G401 (cell line): ENCODE results near the gene TMEM207. TPM values are rescaled to one million over a fixed set of nuclear protein-coding genes. Genes with fewer than 3 reads are reported as not detected.
A peak's percentile ranks its signal among the peaks of the same experiment; 100 is the strongest.

Source experiments
- DNase-seq: peaks from one replicate; pipeline ENCODE4 v3.0.0-alpha.2; 2015; ENCODE audit warnings: low spot score
- in situ Hi-C: cut with HindIII; loops from 2 replicates; pipeline ENCODE4 v1.10.0; 2016; ENCODE audit warnings: low sequenced_read_pairs, mixed read lengths
- total RNA-seq: library from RNA; depleted of rRNA; stranded (reverse); fragments of >200 nt; shearing (Covaris generic); gene quantifications from 2 replicates; pipeline ENCODE4 v1.2.3, GENCODE V29; 2014

TMEM207 gene
- total RNA-seq, 1 experiment from 2014 or later = not detected

DNA sequence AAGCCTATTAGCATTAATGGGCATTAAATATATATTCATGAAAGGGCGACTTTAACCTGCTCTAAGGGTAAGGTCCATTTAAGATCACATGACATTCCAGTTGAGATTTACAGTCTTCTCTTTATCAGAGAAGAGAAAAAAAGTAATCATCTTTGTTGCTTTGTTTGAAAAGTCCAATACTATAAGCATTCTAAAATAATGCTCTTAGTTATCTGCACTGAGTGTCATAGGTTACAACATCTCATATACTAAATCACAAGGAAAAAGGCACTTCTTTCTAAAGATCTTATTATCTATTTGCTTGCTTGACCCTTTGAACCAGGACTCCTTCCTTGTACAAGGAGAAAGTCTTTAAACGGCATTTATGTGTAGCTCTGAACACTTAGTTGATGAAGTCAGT is 1.4 kb downstream of the TMEM207 start:
- in situ Hi-C loops = no loop called here
- DNase-seq = no peak

DNA sequence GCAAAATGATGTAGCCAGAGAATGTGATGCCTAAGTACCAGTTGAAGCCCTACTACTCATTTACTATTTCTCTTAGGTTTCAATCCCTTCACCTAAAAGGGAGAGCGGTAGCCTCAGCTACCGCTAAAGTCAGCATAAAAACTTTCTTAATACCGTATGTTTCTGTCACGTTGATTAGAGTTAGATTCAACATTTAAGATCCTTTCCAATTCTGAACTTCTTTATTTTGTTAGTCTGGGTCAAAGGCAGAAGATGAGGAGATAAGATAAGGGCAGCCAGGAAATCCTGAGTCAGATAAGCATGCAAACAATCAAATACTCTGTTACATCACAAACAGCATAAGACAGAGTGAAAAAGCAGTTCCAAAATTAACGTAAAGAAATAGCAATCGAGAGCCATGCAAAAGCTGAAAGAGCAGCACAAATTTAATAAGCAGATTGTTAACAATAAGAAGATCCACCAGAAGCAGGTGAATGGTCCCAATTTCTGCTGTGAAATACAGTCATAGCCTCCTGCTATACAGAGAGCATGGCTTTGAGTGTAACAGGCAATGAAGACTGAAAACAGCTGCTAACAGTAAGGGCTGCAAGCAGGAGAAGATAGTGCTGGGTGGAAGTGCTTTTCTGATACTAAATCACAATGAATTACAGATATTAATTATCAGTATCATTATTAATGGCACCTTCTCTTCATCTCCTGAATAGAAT is 3.0 kb downstream of the TMEM207 start:
- in situ Hi-C loops = no loop called here
- no peak for DNase-seq

DNA sequence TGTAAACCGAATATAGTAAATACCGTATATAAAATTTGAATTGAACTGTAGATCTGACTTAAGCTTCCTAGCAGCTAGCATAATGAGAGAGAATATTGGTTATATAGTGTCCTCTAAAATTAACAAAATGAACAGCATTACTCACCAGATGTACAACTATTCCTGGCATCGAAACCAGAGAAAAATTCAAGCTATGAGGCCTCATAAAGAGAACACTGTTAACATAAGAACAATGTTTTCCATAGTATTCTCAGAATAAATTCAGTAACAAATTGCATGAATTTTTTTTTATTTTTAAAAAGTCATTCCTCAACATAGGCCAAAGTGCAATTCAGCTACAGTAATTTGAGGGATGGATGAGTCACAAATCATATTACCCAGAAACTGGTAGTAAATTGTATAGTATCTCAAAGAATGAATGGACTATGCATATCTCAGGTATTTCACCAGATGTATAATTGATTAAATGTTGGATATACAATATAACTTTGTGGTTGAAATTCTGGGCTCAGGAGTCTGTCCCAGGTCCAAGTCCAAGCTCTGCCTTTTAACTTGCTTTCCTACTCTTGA is 5.0 kb downstream of the TMEM207 start:
- in situ Hi-C loops = no loop called here
- DNase-seq = no peak

DNA sequence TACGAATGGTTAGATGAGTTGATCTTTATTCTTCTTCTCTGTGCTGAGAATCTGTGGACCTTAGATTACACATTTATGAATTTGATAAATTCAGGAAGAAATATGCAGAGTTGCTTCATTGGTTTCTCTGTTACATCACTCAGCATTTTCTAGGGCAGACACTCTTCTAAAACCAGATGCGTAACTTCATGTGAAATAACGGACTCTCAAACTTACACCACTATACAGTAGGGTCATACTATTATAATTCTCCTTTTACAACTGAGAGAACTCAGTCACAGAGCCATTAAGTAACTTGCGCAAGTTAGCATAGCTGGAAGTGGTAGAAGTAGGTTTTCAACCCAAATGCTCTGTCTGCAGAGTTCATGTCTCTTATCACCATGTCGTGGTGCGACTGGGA is 5.7 kb downstream of the TMEM207 start:
- no peak for DNase-seq
- in situ Hi-C loops = no loop called here

DNA sequence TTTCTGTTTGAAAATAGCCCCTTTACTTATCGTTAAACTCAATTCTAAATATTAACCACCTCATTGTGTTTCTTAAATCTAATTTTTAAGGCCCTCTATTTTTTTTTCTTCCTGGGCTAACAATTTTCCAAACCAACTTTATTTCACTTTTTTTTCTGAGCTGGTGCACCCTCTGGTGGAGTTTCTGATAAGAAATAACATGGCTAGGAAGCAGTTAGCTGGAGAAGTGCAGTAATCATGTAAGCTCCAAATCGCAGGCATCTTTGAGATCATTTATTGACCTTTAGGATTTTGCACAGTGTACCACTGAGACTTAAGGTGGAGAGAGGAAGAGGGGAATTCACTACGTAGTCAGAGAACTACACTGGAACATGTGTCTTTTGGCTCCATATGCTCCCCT is 6.4 kb downstream of the TMEM207 start:
- in situ Hi-C loops = no loop called here

DNA sequence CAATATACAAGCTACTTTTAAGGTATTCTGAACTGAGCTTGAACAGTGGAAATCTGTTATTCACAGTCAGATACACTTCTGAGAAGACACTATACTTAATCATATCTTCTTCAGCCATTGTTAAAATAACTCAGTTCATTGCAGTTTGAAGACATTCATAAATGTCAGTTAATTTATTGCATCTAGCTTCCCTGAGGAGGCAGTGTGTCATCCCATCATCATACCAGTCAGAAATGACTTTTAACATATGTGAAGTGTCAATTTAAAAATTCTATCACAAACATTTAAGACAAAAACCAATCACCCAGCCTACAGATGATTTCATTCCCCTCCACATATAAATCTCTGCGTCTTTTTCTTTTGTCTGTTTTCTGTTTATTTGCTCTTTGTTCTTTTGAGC is 7.5 kb downstream of the TMEM207 start:
- in situ Hi-C loops = no loop called here
- DNase-seq = no peak

More for the DNA sequence above, 6.4 kb downstream of the TMEM207 start:
- no peak for DNase-seq

DNA sequence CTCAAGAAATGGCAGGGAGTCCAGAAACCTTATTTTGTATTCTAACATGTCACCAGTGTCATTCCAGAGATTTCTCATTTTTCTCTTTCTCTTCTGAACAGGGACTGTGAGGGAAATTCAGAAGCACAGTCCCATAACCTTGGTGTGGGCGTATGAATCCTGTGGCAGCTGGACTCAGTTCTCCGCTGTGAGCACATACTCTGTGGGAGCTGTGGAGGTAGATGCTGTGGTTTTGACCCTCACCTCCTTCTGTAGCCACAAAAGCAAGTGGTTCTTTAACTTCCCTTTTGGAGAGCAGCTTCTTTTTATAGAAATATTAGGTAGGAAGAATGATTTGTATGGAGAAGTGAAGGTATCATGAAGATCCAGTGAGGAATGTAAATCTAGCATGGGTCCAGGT is 13.4 kb downstream of the TMEM207 start:
- in situ Hi-C loops = no loop called here

DNA sequence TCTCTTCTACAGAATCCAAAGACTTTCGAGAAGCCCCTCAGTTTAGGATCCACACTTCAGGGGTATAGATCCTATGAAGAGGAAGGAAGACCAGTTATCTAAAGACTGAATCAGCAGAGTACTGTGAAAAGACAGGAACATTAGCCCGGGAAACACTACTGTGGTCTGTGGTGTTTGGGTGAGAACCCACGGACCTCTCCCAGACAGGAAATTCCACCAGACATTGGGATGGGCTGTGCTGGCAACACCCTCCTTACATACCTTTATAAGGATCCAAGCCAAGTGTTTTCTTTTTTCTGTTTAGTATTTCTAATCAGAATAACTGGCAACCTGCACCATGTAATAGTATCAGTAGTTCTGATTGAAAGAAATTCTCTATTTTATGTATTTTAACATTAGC is 14.1 kb downstream of the TMEM207 start:
- in situ Hi-C loops = no loop called here
- no peak for DNase-seq

More for the DNA sequence above, 13.4 kb downstream of the TMEM207 start:
- no peak for DNase-seq

DNA sequence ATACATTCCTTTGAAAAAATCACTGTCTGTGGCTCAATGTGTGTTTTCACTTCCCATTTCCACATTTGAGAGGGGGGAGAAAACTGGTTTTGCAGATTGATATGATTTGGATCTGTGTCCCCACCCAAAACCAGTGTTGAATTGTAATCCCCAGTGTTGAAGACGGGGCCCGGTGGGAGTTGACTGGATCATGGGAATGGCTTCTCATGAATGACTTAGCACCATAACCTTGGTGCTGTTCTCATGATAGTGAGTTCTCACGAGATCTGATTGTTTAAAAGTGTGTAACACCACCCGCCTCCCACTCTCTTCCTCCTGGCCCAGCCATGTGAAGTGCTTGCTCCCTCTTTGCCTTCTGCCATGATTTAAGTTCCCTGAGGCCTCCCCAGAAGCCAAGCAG is 16.1 kb downstream of the TMEM207 start:
- in situ Hi-C loops = no loop called here
- DNase-seq = no peak

DNA sequence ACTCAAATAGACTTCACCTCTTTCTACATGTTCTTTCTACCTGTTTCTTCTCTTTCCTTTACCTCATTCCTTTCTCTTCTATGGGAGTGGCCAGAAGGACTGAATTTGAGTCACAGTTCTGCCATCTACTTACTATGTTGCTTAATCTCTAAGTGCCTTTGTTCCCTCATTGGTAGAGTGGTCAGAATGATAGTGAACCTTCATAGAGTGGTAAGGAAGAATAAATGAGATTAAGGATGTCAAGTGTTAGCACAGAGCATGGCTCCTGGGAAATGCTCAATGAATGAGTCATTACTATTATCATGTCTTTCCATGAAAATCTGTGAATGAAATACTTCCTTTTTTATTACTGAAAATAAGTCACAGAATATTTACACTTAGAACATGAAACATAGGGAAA is 17.5 kb downstream of the TMEM207 start:
- in situ Hi-C loops = no loop called here

DNA sequence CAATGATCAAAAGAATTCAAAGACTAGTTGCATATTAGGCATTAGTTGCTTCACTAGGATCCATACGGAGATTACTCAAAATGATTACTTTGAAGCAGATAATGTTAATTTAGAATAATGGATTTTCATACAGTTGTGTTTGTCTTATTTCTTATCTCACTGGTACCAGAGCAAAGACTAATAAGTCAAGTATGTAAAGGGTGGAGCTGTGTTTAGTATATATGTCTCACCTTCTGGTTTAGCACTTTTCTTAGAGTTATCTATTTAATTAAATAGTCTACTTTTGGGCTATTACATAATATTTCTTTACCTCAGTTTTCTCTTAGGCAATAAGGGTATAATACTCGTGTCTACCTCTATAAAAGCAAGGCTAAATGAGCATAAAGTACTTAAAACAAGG is 18.8 kb downstream of the TMEM207 start:
- in situ Hi-C loops = no loop called here
- no peak for DNase-seq

More for the DNA sequence above, 17.5 kb downstream of the TMEM207 start:
- no peak for DNase-seq

DNA sequence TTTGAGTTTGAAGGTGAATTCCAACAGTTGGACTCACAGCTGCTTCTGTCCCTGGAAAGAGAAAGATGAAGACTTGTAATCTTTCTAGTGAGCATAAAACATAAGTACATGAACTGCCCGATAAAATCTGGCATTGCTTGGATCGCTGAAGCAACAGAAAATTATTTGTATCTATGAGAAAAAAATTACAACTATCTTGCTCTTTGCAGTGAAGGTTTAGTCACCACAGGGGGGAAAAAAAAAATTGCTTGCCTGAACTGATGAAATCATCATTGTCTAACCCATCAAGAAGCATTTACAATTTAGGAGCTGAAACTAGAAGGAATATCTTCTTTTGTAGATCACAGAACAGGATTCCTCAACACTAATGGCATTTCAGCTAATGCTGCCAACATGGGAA is 20.0 kb downstream of the TMEM207 start:
- in situ Hi-C loops = no loop called here
- no peak for DNase-seq

DNA sequence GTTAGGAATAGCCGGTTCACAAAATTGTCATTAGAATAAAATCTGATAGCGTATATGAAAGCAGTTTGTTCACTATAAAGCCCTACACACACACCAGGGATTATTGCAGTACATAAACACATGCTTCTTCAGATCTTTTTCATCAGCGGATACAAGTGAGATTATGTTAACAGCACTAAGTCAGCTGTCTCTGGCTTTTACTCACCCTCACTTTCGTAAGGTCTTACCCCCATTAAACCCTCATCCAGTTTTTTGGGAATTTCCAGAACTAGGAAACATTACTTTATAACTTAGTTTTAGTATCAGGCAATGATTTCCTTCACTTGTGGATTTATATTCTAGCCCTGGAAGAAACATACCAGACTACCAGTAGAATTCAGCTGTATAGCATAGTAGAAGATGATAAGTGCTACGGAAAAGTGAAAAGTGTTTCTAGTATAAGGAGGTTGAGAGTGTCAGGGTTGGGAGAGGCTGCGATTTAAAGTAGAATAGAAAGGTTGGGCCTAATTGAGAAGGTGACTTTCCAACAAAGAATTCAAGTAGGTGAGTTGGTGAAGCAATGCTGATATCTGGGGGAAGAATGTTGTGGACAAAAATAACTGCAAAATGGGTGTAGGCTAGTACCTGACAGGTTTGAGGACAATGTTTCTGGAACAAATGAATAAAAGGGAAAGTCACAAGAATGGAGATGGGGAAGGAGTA is 22.7 kb downstream of the TMEM207 start:
- in situ Hi-C loops = no loop called here
- DNase-seq = no peak

DNA sequence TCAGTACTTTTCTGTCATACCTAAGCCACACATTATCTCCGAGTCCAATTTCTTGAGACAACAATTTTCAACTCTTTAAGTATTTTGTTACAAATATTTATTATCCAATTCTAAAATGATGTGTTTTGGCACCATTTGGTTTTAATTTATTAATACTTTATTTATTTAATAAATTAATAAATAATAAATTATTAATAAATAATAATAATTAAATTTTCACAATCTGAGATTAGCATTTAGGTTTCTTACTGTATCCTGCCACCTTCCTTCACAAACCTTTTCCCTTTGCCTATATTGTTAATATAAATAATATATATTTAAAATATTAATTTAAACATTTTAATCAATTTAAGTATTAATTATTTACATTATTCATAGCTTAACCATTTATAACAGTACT is 23.9 kb downstream of the TMEM207 start:
- in situ Hi-C loops = no loop called here

DNA sequence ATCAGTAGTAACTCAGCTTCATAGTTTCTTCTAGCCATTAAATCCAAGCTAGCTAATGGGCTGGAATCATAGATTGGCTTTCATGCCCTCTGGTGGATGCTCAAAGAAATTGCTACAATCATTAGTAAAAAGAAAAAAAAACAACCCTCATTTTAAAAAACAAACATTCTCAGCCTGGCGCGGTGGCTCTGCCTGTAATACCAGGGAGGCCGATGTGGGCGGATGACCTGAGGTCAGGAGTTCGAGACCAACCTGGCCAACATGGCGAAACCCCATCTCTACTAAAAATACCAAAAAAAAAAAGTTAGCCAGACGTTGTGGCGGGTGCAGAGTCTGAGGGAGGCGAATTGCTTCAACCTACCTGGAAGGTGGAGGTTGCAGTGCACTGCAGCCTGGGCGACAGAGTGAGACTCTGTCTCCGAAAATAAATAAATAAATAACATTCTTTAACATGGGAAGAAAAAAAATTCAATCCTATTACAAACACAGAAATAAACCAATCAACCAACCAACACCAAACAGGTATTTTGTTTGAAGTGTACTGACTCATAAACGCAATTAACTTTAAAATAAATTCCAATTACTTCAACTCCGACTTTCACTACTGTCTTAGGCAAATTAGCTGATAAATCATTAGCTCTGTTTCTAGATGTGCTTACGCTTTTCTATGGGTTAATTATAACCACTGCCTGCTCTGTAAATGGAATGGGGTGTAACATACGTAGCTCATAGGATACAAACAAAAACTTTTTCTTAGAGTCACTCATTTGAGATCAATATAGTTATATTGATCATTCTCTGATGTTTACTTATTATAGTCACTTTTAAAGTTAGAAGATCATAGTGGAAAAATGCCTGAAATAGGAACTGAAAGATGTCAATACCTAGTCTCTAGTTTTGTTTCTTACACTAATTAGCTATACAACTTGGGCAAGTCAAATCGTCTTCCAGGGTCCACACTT is 24.9 kb downstream of the TMEM207 start:
- peak; percentile 53 for DNase-seq
- in situ Hi-C loops = no loop called here

More for the DNA sequence above, 23.9 kb downstream of the TMEM207 start:
- DNase-seq = no peak

DNA sequence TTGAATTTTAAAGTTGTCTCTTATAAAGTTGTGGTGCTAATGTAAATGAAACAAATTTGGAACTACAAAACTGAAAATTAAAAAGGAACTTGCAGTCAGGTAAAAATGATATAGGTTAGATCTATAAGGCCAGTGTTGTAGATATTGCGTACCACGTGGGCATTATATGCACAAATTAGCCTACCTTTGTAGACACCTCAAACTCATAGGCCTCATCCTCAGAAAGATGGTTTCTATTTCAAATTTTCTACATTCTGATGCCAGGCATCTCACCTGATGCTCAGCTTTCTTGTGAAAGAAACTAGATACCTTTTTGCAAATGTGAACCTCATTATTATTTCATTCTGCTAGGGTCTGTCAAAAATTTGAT is 25.6 kb downstream of the TMEM207 start:
- in situ Hi-C loops = no loop called here
- DNase-seq = no peak

DNA sequence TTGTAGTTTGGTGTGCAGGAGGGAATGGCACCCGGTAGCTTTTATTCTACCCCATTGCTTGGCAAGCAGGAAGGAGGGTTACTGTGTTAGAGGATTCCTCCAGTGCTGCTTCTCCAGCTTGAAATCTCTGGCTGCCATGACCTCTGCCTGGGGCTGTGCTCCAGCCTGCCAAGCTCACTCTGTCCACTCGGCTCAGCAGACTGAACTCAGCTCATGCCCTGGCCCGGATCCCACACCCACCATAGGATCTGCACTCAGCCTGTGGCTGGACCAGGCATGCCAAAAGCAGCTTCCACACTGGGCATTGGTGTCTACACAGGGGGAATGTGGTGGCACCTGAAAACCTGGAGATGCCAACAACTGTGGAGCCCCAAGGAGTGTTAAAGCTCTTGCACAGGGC is 35.4 kb downstream of the TMEM207 start:
- in situ Hi-C loops = no loop called here
- DNase-seq = no peak

DNA sequence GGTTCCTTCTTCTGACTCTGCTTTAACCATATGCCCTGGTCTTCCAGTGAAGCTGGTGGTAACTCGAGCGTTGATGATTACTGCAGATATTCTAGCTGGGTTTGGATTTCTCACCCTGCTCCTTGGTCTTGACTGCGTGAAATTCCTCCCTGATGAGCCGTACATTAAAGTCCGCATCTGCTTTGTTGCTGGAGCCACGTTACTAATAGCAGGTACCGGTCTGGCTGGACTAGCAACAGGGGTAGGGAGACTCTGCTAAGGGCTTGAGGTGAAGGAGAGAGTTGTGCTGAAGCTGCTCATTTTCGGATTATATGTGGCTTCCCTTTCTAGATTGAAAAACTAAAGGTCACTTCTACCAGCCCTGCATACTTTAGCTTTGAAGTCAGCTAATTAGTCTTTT is 45.0 kb downstream of the TMEM207 start:
- no peak for DNase-seq
- in situ Hi-C loops = no loop called here

DNA sequence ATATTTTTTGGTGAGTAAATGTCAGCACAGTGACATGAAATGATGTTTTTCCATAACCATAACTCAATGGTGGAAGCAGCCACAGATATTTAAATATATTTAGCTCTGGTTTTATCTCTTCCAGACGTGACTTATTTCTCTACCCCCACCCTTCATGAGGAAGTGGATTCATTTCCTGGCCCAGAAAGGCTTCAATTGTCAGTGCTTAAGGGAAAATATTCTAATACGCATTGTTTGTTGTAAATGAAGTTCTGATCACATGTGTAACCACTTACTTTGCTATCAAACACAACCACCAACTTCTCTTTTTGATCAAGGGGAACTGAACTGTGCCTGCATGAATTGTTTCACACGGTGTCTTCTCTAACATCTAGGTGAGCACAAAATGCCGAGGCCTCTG is 47.7 kb downstream of the TMEM207 start:
- DNase-seq = no peak
- in situ Hi-C loops = no loop called here

DNA sequence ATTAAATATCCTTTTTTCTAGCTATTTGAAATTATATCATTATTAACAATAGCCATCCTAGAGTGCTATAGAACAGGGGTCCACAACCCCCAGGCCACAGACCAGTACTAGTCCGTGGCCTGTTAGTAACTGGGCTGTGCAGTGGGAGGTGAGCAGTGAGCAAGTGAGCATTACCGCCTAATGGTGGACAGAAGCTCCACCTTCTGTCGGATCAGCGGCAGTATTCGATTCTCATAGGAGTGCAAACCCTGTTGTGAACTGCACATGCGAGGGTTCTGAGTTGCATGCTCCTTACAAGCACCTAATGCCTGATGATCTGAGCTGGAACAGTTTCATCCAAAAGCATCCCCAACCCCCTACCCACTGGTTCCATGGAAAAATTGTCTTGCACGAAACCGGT is 50.0 kb downstream of the TMEM207 start:
- no peak for DNase-seq
- in situ Hi-C loops = no loop called here
